ENCODE measurements around the gene TNK2. TPM values are rescaled to one million over a fixed set of nuclear protein-coding genes. Genes with fewer than 3 reads are reported as not detected.
"Not testable (repeated sequence)": the region's sequence is repeated elsewhere in the genome, so short reads cannot be mapped to it uniquely, and the experiment has no call there.

The TNK2 gene
- total and polyA plus RNA-seq, 2 of the 13 experiments (the other 11 are each of a cell fraction or from before 2014, with no cell fraction given): 4.6 to 5.8 TPM

GRCh38 chr3:195941265-195941815 lies 33.0 kb upstream of the TNK2 start:
- H4K20me1 ChIP-seq (ENCODE audit: insufficient read depth, low read length); H3K9ac ChIP-seq (ENCODE audit: insufficient read depth, low read depth, low read length); H3K79me2 ChIP-seq (ENCODE audit: insufficient read depth, low read length); CTCF ChIA-PET (ENCODE audit: low intra/inter-chr PET ratio, low total read pairs); ATAC-seq; BruUV-seq (replicated peaks); H3K27ac ChIP-seq (ENCODE audit: extremely low read length, insufficient read depth, low read length); POLR2A ChIA-PET; H3K4me3 ChIP-seq (replicated peaks in 1 of 3; ENCODE audit: insufficient read depth in 1 of 3, low read depth in 2 of 3, low read length in 3 of 3); H3K27me3 ChIP-seq (ENCODE audit: control insufficient read depth in 1 of 2, insufficient read depth in 2 of 2, low read length in 2 of 2); in situ Hi-C loops (cut with HindIII; ENCODE audit: extremely low pct_ligation_motif_present, low pct_unique_long_range_greater_than_20kb); intact Hi-C loops (cut with micrococcal nuclease; ENCODE audit: unreplicated experiment); FAIRE-seq; DNase-seq (ENCODE audit: low spot score); H3K9me3 ChIP-seq (ENCODE audit: low read length); H3K4me1 ChIP-seq (ENCODE audit: insufficient read depth, low read length); H3K36me3 ChIP-seq (replicated peaks in 1 of 2; ENCODE audit: control insufficient read depth in 1 of 2, insufficient read depth in 2 of 2, low read length in 2 of 2); H2AFZ ChIP-seq (ENCODE audit: low read length); H3K4me2 ChIP-seq (ENCODE audit: low read depth, low read length): not testable (repeated sequence)
- WGBS (ENCODE audit: low lambda C conversion rate): 92% methylated on average over 21 of the region's 27 CpGs

GRCh38 chr3:195940806-195941205 lies 32.5 kb upstream of the TNK2 start:
- H3K4me1 ChIP-seq (ENCODE audit: insufficient read depth, low read length); in situ Hi-C loops (cut with HindIII; ENCODE audit: extremely low pct_ligation_motif_present, low pct_unique_long_range_greater_than_20kb); H3K27ac ChIP-seq (ENCODE audit: extremely low read length, insufficient read depth, low read length); H3K9me3 ChIP-seq (ENCODE audit: low read length); ATAC-seq; H4K20me1 ChIP-seq (ENCODE audit: insufficient read depth, low read length); CTCF ChIA-PET (ENCODE audit: low intra/inter-chr PET ratio, low total read pairs); FAIRE-seq; BruUV-seq (replicated peaks); DNase-seq (ENCODE audit: low spot score); H3K9ac ChIP-seq (ENCODE audit: insufficient read depth, low read depth, low read length); H3K36me3 ChIP-seq (replicated peaks in 1 of 2; ENCODE audit: control insufficient read depth in 1 of 2, insufficient read depth in 2 of 2, low read length in 2 of 2); intact Hi-C loops (cut with micrococcal nuclease; ENCODE audit: unreplicated experiment); H2AFZ ChIP-seq (ENCODE audit: low read length); H3K4me3 ChIP-seq (replicated peaks in 1 of 3; ENCODE audit: insufficient read depth in 1 of 3, low read depth in 2 of 3, low read length in 3 of 3); POLR2A ChIA-PET; H3K4me2 ChIP-seq (ENCODE audit: low read depth, low read length); H3K27me3 ChIP-seq (ENCODE audit: control insufficient read depth in 1 of 2, insufficient read depth in 2 of 2, low read length in 2 of 2); H3K79me2 ChIP-seq (ENCODE audit: insufficient read depth, low read length): not testable (repeated sequence)
- 72% methylated on average over 13 of the region's 13 CpGs for WGBS (ENCODE audit: low lambda C conversion rate)

GRCh38 chr3:195939526-195940470 lies 31.4 kb upstream of the TNK2 start:
- DNase-seq (ENCODE audit: low spot score); H3K9me3 ChIP-seq (ENCODE audit: low read length); H3K79me2 ChIP-seq (ENCODE audit: insufficient read depth, low read length); POLR2A ChIA-PET; CTCF ChIA-PET (ENCODE audit: low intra/inter-chr PET ratio, low total read pairs); intact Hi-C loops (cut with micrococcal nuclease; ENCODE audit: unreplicated experiment); H3K27ac ChIP-seq (ENCODE audit: extremely low read length, insufficient read depth, low read length); ATAC-seq; H3K27me3 ChIP-seq (ENCODE audit: control insufficient read depth in 1 of 2, insufficient read depth in 2 of 2, low read length in 2 of 2); H3K9ac ChIP-seq (ENCODE audit: insufficient read depth, low read depth, low read length); H3K4me3 ChIP-seq (replicated peaks in 1 of 3; ENCODE audit: insufficient read depth in 1 of 3, low read depth in 2 of 3, low read length in 3 of 3); H4K20me1 ChIP-seq (ENCODE audit: insufficient read depth, low read length); H3K4me2 ChIP-seq (ENCODE audit: low read depth, low read length); in situ Hi-C loops (cut with HindIII; ENCODE audit: extremely low pct_ligation_motif_present, low pct_unique_long_range_greater_than_20kb); H3K36me3 ChIP-seq (replicated peaks in 1 of 2; ENCODE audit: control insufficient read depth in 1 of 2, insufficient read depth in 2 of 2, low read length in 2 of 2); BruUV-seq (replicated peaks); H2AFZ ChIP-seq (ENCODE audit: low read length); FAIRE-seq; H3K4me1 ChIP-seq (ENCODE audit: insufficient read depth, low read length): not testable (repeated sequence)
- WGBS (ENCODE audit: low lambda C conversion rate): 92% methylated on average over 26 of the region's 30 CpGs
